ENCODE data around the gene CEACAM20.
"Not testable (repeated sequence)": the region's sequence is repeated elsewhere in the genome, so short reads cannot be mapped to it uniquely, and the experiment has no call there.

CEACAM20 gene

GRCh38 chr19:44548736-44549135 is 19.3 kb upstream of the CEACAM20 start:
- no peak for DNase-seq (ENCODE audit: low read depth)

GRCh38 chr19:44544031-44544430 is 14.6 kb upstream of the CEACAM20 start:
- no peak for DNase-seq (ENCODE audit: low read depth)

DNA sequence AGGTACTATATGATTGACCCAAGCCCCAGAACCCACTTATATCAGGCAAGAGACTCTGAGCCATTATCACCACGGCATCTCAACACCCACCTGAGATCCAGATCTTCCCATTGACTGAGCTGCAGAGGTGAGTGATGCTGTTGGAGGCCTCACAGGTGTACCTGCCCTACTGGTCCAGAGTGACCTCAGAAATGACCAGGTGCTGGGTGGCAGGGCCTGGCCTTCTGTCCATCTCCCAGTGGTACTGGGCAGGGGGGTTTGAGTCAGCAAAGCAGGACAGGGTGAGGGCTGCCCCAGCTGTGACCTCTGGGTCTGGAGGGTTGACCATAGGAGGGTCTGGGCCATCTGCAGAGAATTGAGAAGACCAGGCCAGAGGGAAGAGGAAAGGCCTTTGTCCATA is 13.2 kb upstream of the CEACAM20 start:
- DNase-seq (ENCODE audit: low read depth): no peak

DNA sequence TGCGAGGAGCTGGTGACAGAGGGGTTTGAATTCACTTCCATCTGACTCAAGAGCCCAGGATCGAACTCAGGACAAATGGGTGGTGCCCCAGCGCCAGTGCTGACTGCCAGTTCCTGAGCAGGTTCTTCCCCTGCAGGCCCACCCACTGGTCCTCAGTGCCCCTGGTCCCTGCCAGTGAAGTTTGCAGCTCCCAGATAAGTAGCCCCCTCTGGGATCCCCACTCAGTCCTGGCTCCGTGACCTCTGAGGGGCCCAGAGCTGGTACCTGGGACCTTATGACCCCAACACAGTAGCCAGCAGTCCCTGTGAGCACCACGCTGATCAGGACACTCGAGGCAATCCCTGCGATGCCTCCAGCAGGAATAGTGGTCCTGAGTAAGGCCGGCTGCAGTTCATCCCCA is 11.3 kb upstream of the CEACAM20 start:
- no peak for DNase-seq (ENCODE audit: low read depth)

- no peak for DNase-seq (ENCODE audit: low read depth)
Observed at GRCh38 chr19:44539991-44540390, 10.5 kb upstream of the CEACAM20 start.

GRCh38 chr19:44539236-44539826 is 9.9 kb upstream of the CEACAM20 start:
- DNase-seq (ENCODE audit: low read depth): no peak

- DNase-seq (ENCODE audit: low read depth): not testable (repeated sequence)
Observed at GRCh38 chr19:44535361-44535760, 5.9 kb upstream of the CEACAM20 start.

GRCh38 chr19:44532819-44533218 is 3.3 kb upstream of the CEACAM20 start:
- no peak for DNase-seq (ENCODE audit: low read depth)

DNA sequence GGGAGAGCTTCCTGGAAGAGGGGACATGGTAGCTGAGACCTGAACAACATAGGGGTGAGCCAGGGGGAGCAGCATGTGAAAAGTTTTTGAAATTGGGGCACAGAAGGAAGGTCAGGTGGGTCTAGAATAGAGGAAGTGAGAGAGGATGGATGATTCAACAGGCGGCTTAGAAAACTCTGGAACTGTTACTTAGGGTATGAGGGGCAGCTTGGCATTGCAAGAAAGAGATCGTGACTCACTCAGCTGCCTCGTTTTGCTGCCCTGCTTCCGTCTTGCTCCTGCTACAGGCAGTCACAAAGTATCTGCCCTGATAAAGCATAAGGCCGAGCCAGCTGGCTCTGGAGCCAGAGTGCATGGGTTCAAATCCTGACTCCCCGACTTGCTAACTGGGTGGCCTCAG is 1.3 kb upstream of the CEACAM20 start:
- DNase-seq (ENCODE audit: low read depth): no peak

DNA sequence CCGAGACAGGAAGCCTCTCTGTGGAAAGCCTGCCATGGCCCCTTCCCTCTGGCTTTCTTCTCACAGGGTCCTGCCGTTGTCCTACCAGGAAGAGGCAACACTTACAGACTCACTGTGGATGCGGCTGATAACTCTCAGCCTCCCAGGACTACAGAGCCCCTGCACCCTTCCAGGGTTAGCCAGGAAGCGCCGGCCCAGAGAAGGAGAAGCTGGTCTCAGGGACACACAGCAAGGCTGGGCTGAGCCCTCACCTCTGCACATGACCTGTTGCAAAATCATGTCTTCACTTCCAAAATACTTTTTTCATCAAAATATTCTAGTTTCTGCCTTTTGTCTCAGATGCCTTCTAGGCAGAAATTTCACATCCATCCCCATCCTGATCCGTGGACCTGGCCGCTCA is 1.9 kb downstream of the CEACAM20 start:
- no peak for DNase-seq (ENCODE audit: low read depth)

- DNase-seq (ENCODE audit: low read depth): no peak
Observed at GRCh38 chr19:44525721-44526430, 3.6 kb downstream of the CEACAM20 start.

- DNase-seq (ENCODE audit: low read depth): no peak
Observed at GRCh38 chr19:44521370-44521769, 8.1 kb downstream of the CEACAM20 start.

DNA sequence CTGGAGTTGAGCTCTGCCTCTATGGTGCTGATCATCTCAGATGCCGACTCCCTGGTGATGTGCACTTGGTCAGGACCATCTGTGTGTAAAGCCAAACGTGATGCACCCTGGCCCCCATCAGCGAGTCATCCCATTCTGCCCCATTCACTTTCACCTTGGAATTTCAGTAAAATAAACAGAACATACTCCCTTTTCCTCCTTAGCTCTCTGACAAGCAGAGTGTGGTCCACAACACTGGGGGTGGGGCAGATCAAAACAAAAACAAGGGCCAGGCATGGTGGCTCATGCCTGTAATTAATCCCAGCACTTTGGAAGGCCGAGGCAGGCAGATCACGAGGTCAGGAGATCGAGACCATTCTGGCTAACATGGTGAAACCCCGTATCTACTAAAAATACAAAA is 12.3 kb downstream of the CEACAM20 start:
- DNase-seq (ENCODE audit: low read depth): no peak

DNA sequence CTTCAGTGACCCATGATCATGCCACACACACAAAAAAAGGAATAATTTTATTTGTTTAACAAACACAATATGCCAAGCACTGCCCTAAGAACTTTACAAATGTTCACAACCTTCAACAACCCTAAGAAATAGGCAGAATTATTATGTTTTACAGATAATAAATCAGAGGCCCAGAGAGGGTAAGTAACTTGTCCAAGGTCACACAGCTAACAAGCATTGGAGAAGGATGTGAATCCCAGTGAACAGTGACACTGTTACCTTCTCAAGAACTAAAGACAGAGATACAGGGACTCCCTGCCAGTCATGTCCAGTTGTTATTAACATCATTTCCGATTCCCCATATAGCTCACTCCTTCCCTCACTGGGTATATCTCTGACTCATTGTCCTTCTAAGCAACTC is 13.6 kb downstream of the CEACAM20 start:
- no peak for DNase-seq (ENCODE audit: low read depth)

GRCh38 chr19:44515031-44515430 is 14.4 kb downstream of the CEACAM20 start:
- DNase-seq (ENCODE audit: low read depth): no peak

DNA sequence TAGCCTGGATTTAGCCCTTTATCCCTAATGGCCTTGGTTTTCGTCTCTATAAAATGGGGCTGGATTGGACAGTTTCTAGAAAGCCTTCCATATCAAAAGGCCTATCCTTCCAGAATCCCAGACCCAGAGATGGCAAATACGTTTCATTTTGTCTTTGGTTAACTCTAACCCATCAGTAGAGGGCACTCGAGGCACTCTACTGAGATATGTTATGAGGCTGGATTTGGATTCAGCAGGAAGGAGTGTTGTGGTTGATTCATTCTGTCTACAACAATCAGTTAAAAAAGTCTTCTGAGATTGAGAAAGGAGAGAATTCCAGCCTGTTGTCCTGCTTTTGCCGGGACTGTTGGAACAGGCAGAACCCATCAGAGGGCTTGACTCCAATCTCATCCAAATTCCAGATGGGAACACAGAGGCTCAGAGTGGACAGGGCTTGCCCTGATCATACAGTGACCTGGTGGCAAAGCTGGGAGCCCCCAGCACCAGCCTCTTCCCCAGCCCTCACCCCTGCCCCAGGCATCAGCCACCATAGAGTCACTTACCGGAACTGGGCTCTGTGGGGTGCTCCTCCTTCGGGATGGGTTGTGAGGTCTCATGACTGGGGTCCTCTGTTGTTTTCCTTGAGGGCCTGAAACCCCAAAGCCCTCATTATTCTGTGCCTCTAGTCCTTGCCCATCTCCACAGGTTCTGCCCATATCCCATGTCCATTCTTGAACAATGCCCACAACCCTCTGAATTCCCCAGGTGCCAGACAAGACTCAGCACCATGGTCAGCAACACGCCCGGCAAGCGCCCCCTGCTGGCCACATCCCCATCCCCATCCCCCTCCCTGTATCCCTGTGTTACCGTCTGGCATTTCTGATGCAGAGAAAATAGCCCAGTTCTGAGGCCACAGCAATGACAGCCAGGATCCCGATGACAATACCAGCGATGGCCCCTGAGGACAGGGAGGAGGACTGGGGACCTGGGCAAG is 16.9 kb downstream of the CEACAM20 start:
- no peak for DNase-seq (ENCODE audit: low read depth)

DNA sequence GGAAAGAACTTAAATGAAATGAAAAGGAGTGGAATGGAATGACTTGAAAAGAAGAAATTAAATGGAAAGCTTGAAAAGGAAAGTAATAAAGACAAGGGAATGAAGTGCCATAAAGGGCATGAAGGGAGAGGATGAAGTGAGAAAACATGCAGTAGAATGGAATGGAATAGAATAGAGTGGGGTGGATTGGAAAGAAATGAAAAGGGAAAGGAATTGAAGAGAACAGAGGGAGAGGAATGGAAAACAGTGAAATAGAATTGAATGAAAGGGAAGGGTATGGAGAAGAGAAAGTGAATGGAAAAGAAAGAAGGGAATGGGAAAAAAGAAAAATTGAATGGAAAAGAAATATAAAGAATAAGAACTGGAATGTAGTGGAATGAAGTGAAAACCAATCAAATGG is 20.0 kb downstream of the CEACAM20 start:
- DNase-seq (ENCODE audit: low read depth): no peak

DNA sequence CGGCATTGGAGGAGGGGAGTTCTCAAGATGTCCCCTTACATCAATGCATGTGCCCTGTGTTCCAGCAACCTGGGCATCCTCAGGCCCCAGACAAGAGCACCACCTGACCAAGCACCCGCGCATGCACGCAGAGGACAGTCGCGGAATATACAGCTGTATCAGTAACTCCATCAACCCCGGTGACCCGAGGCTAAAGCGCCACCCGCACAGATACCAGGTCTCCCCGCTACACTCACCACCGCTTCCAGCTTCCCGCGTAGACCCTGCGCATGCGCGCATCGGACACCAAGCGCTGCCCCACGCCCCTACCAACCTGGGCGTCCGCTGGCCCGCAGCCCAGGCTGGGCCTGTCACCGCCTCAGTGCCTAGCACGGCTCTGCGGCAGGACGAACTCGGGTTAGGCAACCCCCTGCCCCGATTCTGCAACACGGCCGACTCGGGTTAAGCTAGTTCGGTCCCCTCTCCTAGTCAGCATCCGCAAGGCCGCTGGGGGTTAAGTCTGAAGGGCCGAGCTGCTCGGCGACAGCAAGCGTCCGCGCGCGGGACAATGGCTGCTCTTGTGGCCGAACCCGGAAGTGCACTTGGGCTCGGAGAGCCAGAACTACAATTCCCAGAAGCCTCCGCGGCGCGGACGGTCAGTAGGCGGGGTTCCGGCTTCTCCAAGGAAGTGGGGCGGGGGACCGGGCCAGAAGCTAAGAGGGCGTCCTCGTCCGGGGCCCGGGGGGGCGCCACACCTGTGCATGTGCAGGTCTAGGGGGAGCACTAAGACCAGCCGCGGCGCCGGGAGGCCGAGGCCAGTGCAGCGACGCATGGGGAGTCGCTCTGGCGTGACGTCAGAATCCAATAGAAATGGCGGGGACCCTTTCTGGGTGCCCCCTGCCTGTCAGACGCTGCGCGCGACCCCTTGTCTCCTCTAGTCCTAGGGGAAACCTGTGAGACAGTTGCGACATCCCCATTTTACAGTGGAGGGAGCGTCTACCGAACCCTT is 29.2 kb downstream of the CEACAM20 start, which contains the start of gene ZNF180:
Gene ZNF180 (minus strand): TSS at position 561 of the 988 bp plus-strand sequence. CDS start 3,188 bp downstream, outside the sequence.
- DNase-seq (ENCODE audit: low read depth): peak; percentile 93

DNA sequence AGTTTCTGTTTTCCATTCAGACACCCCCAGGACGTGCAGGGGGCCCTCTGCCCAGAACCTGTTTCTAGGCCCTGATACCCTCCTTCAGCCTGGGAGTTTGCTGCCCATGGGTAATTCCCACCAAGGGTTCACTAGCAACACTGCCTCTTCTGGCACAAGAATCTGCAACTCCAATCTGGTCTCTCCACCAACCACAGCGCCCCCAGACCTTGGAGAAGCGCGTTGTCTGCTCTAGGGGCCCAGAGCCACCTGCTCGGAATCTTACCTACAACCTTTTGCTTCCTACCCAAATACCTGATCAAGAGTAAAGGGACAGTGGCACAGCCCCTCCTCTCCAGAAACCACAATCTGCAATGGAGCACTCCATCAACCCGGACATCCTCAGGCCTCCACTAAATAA is 29.9 kb downstream of the CEACAM20 start:
- no peak for DNase-seq (ENCODE audit: low read depth)

DNA sequence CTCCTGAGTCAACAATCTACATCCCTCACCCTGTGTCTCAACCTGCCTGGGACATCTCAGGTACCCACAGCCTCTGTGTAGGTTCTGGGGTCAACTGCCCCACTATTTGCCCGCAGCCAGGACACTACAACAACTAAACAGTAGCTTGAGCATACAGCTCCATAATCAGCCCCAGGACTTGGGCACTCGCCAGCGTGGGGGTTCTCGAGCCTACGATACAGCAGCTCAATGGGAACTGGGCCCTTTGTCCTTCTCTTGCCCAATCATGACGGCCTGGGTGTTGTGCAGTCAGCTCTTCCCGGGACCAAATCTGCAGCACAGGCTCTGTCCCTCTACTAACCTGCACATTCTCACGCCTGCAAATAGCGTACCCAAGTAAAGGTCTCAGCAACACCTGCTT is 30.5 kb downstream of the CEACAM20 start:
- no peak for DNase-seq (ENCODE audit: low read depth)

GRCh38 chr19:44496711-44497110 is 32.8 kb downstream of the CEACAM20 start:
- DNase-seq (ENCODE audit: low read depth): no peak

All from stimulated activated CD8-positive, alpha-beta memory T cell treated with anti-CD3 and anti-CD28 coated beads, Interleukin-7, amount 100 ng/mL, for 24 hours (primary cell).